HL-60 (cell line): Measurements from ENCODE around the gene KCNMA1.

ENCODE experiments used
- GABPA ChIP-seq: IDR thresholded peaks from 2 replicates; pipeline ENCODE4 v1.6.1; 2012; ENCODE audit warnings: low read depth
- POLR2AphosphoS5 ChIP-seq: IDR thresholded peaks from 2 replicates; pipeline ENCODE4 v1.6.1; 2012; ENCODE audit warnings: low read depth
- TF ChIP-seq, protein P1 (sequence below): IDR thresholded peaks from one replicate; pipeline ENCODE4 v1.5.1; 2011; ENCODE audit warnings: low read length, control low read depth, inconsistent platforms; ENCODE audit not compliant: insufficient read depth
- TF ChIP-seq, protein P2 (sequence below): IDR thresholded peaks from 2 replicates; pipeline ENCODE4 v1.6.1; 2012; ENCODE audit warnings: low read depth; ENCODE audit not compliant: insufficient replicate concordance

DNA sequence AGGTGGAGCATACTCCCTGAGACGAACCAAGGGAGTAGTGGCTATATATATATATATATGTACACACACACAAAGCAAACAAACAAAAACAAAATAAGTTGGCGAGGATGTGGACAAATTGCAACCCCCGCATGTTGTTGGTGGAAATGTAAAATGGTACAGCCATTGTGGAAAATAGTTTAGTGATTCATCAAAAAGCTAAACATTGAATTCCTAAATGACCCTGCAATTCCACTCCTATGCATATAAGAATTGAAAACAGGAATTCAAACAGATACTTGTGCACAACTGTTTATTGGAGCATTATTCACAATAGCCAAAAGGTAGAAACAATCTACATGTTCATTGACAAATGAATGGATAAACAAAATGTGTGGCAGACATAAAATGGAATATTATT lies 407.9 kb downstream of the KCNMA1 start:
- TF ChIP-seq, protein P1, sequence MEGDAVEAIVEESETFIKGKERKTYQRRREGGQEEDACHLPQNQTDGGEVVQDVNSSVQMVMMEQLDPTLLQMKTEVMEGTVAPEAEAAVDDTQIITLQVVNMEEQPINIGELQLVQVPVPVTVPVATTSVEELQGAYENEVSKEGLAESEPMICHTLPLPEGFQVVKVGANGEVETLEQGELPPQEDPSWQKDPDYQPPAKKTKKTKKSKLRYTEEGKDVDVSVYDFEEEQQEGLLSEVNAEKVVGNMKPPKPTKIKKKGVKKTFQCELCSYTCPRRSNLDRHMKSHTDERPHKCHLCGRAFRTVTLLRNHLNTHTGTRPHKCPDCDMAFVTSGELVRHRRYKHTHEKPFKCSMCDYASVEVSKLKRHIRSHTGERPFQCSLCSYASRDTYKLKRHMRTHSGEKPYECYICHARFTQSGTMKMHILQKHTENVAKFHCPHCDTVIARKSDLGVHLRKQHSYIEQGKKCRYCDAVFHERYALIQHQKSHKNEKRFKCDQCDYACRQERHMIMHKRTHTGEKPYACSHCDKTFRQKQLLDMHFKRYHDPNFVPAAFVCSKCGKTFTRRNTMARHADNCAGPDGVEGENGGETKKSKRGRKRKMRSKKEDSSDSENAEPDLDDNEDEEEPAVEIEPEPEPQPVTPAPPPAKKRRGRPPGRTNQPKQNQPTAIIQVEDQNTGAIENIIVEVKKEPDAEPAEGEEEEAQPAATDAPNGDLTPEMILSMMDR, result no peak
- TF ChIP-seq GABPA (no peak), POLR2AphosphoS5 (no peak)
- TF ChIP-seq, protein P2, sequence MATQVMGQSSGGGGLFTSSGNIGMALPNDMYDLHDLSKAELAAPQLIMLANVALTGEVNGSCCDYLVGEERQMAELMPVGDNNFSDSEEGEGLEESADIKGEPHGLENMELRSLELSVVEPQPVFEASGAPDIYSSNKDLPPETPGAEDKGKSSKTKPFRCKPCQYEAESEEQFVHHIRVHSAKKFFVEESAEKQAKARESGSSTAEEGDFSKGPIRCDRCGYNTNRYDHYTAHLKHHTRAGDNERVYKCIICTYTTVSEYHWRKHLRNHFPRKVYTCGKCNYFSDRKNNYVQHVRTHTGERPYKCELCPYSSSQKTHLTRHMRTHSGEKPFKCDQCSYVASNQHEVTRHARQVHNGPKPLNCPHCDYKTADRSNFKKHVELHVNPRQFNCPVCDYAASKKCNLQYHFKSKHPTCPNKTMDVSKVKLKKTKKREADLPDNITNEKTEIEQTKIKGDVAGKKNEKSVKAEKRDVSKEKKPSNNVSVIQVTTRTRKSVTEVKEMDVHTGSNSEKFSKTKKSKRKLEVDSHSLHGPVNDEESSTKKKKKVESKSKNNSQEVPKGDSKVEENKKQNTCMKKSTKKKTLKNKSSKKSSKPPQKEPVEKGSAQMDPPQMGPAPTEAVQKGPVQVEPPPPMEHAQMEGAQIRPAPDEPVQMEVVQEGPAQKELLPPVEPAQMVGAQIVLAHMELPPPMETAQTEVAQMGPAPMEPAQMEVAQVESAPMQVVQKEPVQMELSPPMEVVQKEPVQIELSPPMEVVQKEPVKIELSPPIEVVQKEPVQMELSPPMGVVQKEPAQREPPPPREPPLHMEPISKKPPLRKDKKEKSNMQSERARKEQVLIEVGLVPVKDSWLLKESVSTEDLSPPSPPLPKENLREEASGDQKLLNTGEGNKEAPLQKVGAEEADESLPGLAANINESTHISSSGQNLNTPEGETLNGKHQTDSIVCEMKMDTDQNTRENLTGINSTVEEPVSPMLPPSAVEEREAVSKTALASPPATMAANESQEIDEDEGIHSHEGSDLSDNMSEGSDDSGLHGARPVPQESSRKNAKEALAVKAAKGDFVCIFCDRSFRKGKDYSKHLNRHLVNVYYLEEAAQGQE, result no peak
